ENCODE measurements around the gene PHF2. TPM values are rescaled to one million over a fixed set of nuclear protein-coding genes. Genes with fewer than 3 reads are reported as not detected.

PHF2 gene
- 16.1 and 19.8 TPM in 2 replicates for total RNA-seq (2014; rRNA removed; shearing (Covaris generic); ENCODE audit: low replicate concordance)

- H2AFZ ChIP-seq (ENCODE audit: low read length) = peak within 1 kb of the TSS; percentile 60
- peak; percentile 67 for DNase-seq
- peaks cover 54% of the 10 kb centered on the region for H3K79me2 ChIP-seq (ENCODE audit: low read length)
Observed at GRCh38 chr9:93576258-93577077, at the start of gene PHF2. PHF2 (plus strand) TSS chr9:93576584; CDS start chr9:93576774, 190 bp downstream.

GRCh38 chr9:93531374-93531773, 45.0 kb upstream of the PHF2 start:
- Histone ChIP-seq H3K4me2 (ENCODE audit: low read depth, low read length, poor library complexity, severe bottlenecking) (no peak overlapping the region), H3K79me2 (ENCODE audit: low read length) (peaks cover 75% of the 10 kb centered on the region), H3K9me2 (replicated peaks; ENCODE audit: insufficient read depth, low read length) (no peaks in the 10 kb centered on the region), H3K9ac (ENCODE audit: low read length) (no peak overlapping the region), H4K20me1 (ENCODE audit: insufficient read depth, low read depth, low read length) (no peaks in the 10 kb centered on the region), H3K9me3 (ENCODE audit: low read length) (no peaks in the 10 kb centered on the region), H3K27ac (ENCODE audit: low read length) (no peak overlapping the region), H2AFZ (ENCODE audit: low read length) (no peak overlapping the region), H3K4me1 (ENCODE audit: low read length) (no peaks in the 10 kb centered on the region), H3K36me3 (ENCODE audit: insufficient read depth, low read length) (peaks cover 61% of the 10 kb centered on the region; the same call in 1 of the 2 replicates), H3K27me3 (ENCODE audit: low read length) (no peaks in the 10 kb centered on the region), H3K4me3 (ENCODE audit: low read length) (no peak overlapping the region)
- no peak for DNase-seq

More at GRCh38 chr9:93576258-93577077, at the start of gene PHF2:
- Histone ChIP-seq H3K9me3 (ENCODE audit: low read length) (no peaks in the 10 kb centered on the region), H3K4me1 (ENCODE audit: low read length) (peaks cover 30% of the 10 kb centered on the region), H3K4me2 (ENCODE audit: low read depth, low read length, poor library complexity, severe bottlenecking) (peak within 1 kb of the TSS; percentile 97), H3K4me3 (ENCODE audit: low read length) (peak within 1 kb of the TSS; percentile 97), H3K9ac (ENCODE audit: low read length) (peak within 1 kb of the TSS; percentile 95), H4K20me1 (ENCODE audit: insufficient read depth, low read depth, low read length) (no peaks in the 10 kb centered on the region), H3K36me3 (ENCODE audit: insufficient read depth, low read length) (no peaks in the 10 kb centered on the region), H3K27ac (ENCODE audit: low read length) (peak within 1 kb of the TSS; percentile 69), H3K27me3 (ENCODE audit: low read length) (no peaks in the 10 kb centered on the region), H3K9me2 (replicated peaks; ENCODE audit: insufficient read depth, low read length) (no peaks in the 10 kb centered on the region)

GRCh38 chr9:93532141-93532540, 44.2 kb upstream of the PHF2 start:
- DNase-seq = no peak
- Histone ChIP-seq H3K4me2 (ENCODE audit: low read depth, low read length, poor library complexity, severe bottlenecking) (no peak overlapping the region), H3K4me1 (ENCODE audit: low read length) (no peaks in the 10 kb centered on the region), H3K27ac (ENCODE audit: low read length) (no peak overlapping the region), H3K79me2 (ENCODE audit: low read length) (peaks cover 77% of the 10 kb centered on the region), H4K20me1 (ENCODE audit: insufficient read depth, low read depth, low read length) (no peaks in the 10 kb centered on the region), H2AFZ (ENCODE audit: low read length) (no peak overlapping the region), H3K27me3 (ENCODE audit: low read length) (no peaks in the 10 kb centered on the region), H3K4me3 (ENCODE audit: low read length) (no peak overlapping the region), H3K36me3 (ENCODE audit: insufficient read depth, low read length) (peaks cover 54% of the 10 kb centered on the region; the same call in 1 of the 2 replicates), H3K9me3 (ENCODE audit: low read length) (no peaks in the 10 kb centered on the region), H3K9ac (ENCODE audit: low read length) (no peak overlapping the region), H3K9me2 (replicated peaks; ENCODE audit: insufficient read depth, low read length) (no peaks in the 10 kb centered on the region)

- H3K4me1 ChIP-seq (ENCODE audit: low read length) = no peaks in the 10 kb centered on the region
- peaks cover 82% of the 10 kb centered on the region for H3K79me2 ChIP-seq (ENCODE audit: low read length)
- peaks cover 45% of the 10 kb centered on the region; the same call in 1 of the 2 replicates for H3K36me3 ChIP-seq (ENCODE audit: insufficient read depth, low read length)
- no peak overlapping the region for H3K9ac ChIP-seq (ENCODE audit: low read length)
- H3K4me2 ChIP-seq (ENCODE audit: low read depth, low read length, poor library complexity, severe bottlenecking) = no peak overlapping the region
- H3K27ac ChIP-seq (ENCODE audit: low read length) = no peak overlapping the region
- H3K4me3 ChIP-seq (ENCODE audit: low read length) = no peak overlapping the region
- no peaks in the 10 kb centered on the region for H3K27me3 ChIP-seq (ENCODE audit: low read length)
- no peaks in the 10 kb centered on the region for H3K9me3 ChIP-seq (ENCODE audit: low read length)
- H4K20me1 ChIP-seq (ENCODE audit: insufficient read depth, low read depth, low read length) = no peaks in the 10 kb centered on the region
- H2AFZ ChIP-seq (ENCODE audit: low read length) = no peak overlapping the region
- DNase-seq = peak; percentile 47
- H3K9me2 ChIP-seq (replicated peaks; ENCODE audit: insufficient read depth, low read length) = no peaks in the 10 kb centered on the region
Observed at GRCh38 chr9:93533863-93534262, 42.5 kb upstream of the PHF2 start.

GRCh38 chr9:93536167-93536566, 40.2 kb upstream of the PHF2 start:
- Histone ChIP-seq H3K9me3 (ENCODE audit: low read length) (no peaks in the 10 kb centered on the region), H3K4me2 (ENCODE audit: low read depth, low read length, poor library complexity, severe bottlenecking) (no peak overlapping the region), H3K9me2 (replicated peaks; ENCODE audit: insufficient read depth, low read length) (no peaks in the 10 kb centered on the region), H2AFZ (ENCODE audit: low read length) (no peak overlapping the region), H3K27me3 (ENCODE audit: low read length) (no peaks in the 10 kb centered on the region), H3K9ac (ENCODE audit: low read length) (no peak overlapping the region), H3K4me3 (ENCODE audit: low read length) (no peak overlapping the region), H3K79me2 (ENCODE audit: low read length) (peaks cover 85% of the 10 kb centered on the region), H4K20me1 (ENCODE audit: insufficient read depth, low read depth, low read length) (no peaks in the 10 kb centered on the region), H3K36me3 (ENCODE audit: insufficient read depth, low read length) (peaks cover 26% of the 10 kb centered on the region; the same call in 1 of the 2 replicates), H3K4me1 (ENCODE audit: low read length) (no peaks in the 10 kb centered on the region), H3K27ac (ENCODE audit: low read length) (no peak overlapping the region)
- DNase-seq = no peak

GRCh38 chr9:93536874-93537273, 39.5 kb upstream of the PHF2 start:
- Histone ChIP-seq H3K9me2 (replicated peaks; ENCODE audit: insufficient read depth, low read length) (no peaks in the 10 kb centered on the region), H2AFZ (ENCODE audit: low read length) (no peak overlapping the region), H3K9ac (ENCODE audit: low read length) (no peak overlapping the region), H4K20me1 (ENCODE audit: insufficient read depth, low read depth, low read length) (no peaks in the 10 kb centered on the region), H3K4me3 (ENCODE audit: low read length) (no peak overlapping the region), H3K9me3 (ENCODE audit: low read length) (no peaks in the 10 kb centered on the region), H3K27me3 (ENCODE audit: low read length) (no peaks in the 10 kb centered on the region), H3K36me3 (ENCODE audit: insufficient read depth, low read length) (peaks cover 24% of the 10 kb centered on the region; the same call in 1 of the 2 replicates), H3K27ac (ENCODE audit: low read length) (no peak overlapping the region), H3K4me1 (ENCODE audit: low read length) (peaks cover 3% of the 10 kb centered on the region), H3K79me2 (ENCODE audit: low read length) (peaks cover 86% of the 10 kb centered on the region), H3K4me2 (ENCODE audit: low read depth, low read length, poor library complexity, severe bottlenecking) (no peak overlapping the region)
- DNase-seq = no peak

- H3K79me2 ChIP-seq (ENCODE audit: low read length) = peaks cover 84% of the 10 kb centered on the region
- H3K27me3 ChIP-seq (ENCODE audit: low read length) = no peaks in the 10 kb centered on the region
- no peak overlapping the region for H3K4me3 ChIP-seq (ENCODE audit: low read length)
- H3K4me1 ChIP-seq (ENCODE audit: low read length) = peaks cover 9% of the 10 kb centered on the region
- H3K9me2 ChIP-seq (replicated peaks; ENCODE audit: insufficient read depth, low read length) = no peaks in the 10 kb centered on the region
- no peaks in the 10 kb centered on the region for H4K20me1 ChIP-seq (ENCODE audit: insufficient read depth, low read depth, low read length)
- no peak overlapping the region for H3K4me2 ChIP-seq (ENCODE audit: low read depth, low read length, poor library complexity, severe bottlenecking)
- H3K27ac ChIP-seq (ENCODE audit: low read length) = no peak overlapping the region
- no peak overlapping the region for H2AFZ ChIP-seq (ENCODE audit: low read length)
- no peak overlapping the region for H3K9ac ChIP-seq (ENCODE audit: low read length)
- H3K9me3 ChIP-seq (ENCODE audit: low read length) = no peaks in the 10 kb centered on the region
- H3K36me3 ChIP-seq (ENCODE audit: insufficient read depth, low read length) = peaks cover 24% of the 10 kb centered on the region; the same call in 1 of the 2 replicates
- no peak for DNase-seq
Observed at GRCh38 chr9:93540305-93540704, 36.1 kb upstream of the PHF2 start.

GRCh38 chr9:93541005-93541404, 35.4 kb upstream of the PHF2 start:
- Histone ChIP-seq H3K9ac (ENCODE audit: low read length) (no peak overlapping the region), H3K4me3 (ENCODE audit: low read length) (no peak overlapping the region), H3K4me2 (ENCODE audit: low read depth, low read length, poor library complexity, severe bottlenecking) (no peak overlapping the region), H2AFZ (ENCODE audit: low read length) (no peak overlapping the region), H3K9me2 (replicated peaks; ENCODE audit: insufficient read depth, low read length) (no peaks in the 10 kb centered on the region), H3K27ac (ENCODE audit: low read length) (no peak overlapping the region), H3K79me2 (ENCODE audit: low read length) (peaks cover 79% of the 10 kb centered on the region), H3K9me3 (ENCODE audit: low read length) (no peaks in the 10 kb centered on the region), H3K36me3 (ENCODE audit: insufficient read depth, low read length) (peaks cover 22% of the 10 kb centered on the region; the same call in 1 of the 2 replicates), H3K27me3 (ENCODE audit: low read length) (no peaks in the 10 kb centered on the region), H4K20me1 (ENCODE audit: insufficient read depth, low read depth, low read length) (no peaks in the 10 kb centered on the region), H3K4me1 (ENCODE audit: low read length) (peaks cover 9% of the 10 kb centered on the region)
- no peak for DNase-seq

All from Karpas-422 (cell line).